CD4-positive, alpha-beta T cell treated with Interleukin-12 subunit alpha and Interleukin-12 subunit beta, for 1 hour (primary cell): ENCODE results near the gene CCR3.
A peak's percentile ranks its signal among the peaks of the same experiment; 100 is the strongest.
"Not testable (repeated sequence)": the region's sequence is repeated elsewhere in the genome, so short reads cannot be mapped to it uniquely, and the experiment has no call there.

Experiments
- DNase-seq: peaks from one replicate; pipeline ENCODE4 v3.0.0-alpha.2; 2020

The CCR3 gene

GRCh38 chr3:46242120-46242519, at the start of gene CCR3:
Gene CCR3 (plus strand): TSS chr3:46242460. CDS start chr3:46265159, 22,699 bp downstream.
- no peak for DNase-seq

DNA sequence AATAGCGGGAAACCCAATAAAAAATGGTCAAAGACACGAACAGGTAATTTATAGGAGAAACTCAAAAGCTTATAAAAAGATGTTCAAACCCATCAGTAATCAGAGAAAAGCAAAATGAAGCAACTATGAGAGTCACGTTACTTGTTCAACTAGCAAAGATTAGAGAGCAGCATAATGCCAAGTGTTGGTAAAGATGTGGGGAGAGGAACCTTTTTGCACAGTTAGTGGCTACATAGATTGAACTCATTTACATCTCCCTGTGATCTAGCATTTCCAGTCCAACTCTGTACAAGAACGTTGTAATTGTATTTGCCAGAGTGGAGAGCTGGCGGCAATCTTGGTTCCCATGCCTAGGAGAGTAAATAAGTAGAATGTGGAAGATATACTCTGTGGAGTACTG, 49.3 kb upstream of the CCR3 start:
- no peak for DNase-seq

DNA sequence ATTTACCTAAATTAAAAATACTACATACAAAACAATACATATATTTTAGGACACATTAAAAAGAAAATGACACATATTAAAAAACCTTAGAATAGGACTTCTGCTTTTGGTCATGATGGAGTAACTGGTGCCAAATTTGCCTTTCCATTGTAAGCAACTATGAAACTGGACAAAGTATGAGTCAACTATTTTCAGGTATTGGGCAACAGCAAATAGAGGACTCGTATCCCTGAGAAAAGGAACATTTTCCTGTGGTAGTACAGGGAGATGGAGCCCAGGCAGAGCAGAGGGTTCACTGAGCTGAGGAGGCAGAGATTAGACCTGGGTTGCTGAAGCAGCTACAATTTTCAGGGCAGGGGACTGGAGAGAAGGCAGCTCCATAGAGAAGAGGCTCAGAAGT, 48.8 kb upstream of the CCR3 start:
- no peak for DNase-seq

DNA sequence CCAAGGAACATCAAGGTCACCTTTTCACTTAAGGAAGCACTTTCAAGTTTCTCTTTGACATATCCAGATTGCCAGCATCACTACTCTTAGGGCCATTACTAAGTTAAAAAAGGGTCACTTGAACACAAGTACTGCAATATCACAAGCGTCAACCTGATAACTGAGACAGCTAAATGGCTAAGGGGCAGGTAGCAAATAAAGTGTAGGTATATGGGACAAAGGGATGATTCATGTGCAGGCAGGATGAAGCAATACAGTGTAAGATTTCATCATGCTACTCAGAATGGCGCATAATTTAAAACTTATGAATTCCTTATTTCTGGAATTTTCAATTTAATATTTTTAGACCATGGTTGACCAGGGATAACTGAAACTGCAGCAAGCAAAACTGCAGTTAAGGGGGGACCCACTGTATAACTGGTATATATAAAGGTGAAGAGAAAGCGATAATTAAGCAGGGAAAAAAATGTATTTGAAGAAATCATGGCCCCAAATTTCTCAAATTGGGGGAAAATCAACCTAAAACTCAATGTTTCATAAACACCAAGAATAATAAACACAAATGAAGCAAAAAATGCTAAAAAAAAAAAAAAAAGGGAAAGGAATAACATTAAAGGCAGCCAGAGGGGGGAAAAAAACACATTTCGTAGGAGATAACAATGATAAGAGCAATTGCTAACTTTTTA, 47.2 kb upstream of the CCR3 start:
- no peak for DNase-seq

DNA sequence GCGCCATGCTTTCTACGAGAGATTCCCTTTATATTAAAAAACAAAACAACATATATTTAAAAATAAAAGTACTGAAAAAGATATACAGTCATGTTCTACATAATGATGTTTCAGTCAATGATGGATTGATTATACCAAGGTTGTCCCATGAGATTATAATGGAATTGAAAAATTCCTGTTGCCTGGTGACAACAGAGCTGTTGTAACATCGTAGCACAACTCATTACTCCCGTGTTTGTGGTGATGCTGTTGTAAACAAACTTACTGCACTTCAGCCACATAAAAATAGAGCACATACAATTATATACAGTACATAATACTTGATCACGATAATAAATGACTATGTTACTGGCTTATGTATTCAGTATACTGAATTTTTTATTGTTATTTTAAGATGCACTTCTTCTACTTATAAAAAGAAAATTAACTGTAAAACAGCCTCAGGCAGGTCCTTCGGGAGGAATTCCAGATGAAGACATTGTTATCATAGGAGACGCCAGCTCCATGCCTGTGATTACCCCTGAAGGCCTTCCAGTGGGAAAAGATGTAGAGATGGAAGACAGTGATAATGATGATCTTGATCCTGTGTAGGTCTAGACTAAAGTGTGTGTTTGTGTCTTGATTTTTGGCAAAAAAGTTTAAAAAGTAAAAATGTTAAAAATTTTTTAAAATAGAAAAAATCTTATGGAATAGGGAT, 45.9 kb upstream of the CCR3 start:
- DNase-seq: no peak

- no peak for DNase-seq
These were observed 42.0 kb upstream of the CCR3 start for GRCh38 chr3:46200211-46200610.

DNA sequence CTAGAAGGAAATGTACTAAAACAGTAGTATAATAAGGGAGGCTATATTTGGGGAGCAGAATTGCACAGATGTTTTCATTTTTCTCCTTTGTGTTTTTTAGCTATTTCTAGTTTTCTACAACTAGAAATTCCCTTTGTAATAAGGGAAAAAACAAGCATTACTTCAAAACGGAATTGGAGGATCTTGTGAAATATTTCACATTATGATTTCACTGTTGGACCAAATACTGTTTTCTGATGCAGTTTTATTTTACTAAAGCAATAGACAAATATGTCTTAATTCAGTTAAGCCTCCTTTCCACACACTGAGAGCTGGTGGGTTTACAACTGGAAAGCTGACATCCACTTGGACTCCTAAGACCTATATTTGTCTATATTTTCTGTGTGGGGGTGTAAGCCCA, 41.5 kb upstream of the CCR3 start:
- no peak for DNase-seq

DNA sequence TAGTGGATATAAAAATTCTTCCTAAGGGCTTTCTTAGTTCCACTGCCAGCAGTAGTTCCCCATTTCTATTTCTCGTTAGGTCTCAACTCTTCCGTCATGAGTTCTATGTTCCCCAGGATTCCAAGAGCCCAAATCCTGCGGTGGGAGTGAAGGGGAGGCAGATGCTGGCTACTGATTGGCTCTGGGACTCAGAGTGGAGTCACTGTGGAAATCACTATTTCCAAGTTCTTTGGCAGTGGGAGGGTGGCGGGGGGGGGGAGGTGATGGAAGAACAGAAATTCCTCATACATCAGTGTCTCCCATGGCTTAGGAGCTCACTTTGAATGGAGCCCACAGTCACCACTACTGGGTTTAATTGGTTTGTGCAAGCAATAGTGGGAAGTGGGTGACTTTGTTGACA, 39.7 kb upstream of the CCR3 start:
- no peak for DNase-seq

DNA sequence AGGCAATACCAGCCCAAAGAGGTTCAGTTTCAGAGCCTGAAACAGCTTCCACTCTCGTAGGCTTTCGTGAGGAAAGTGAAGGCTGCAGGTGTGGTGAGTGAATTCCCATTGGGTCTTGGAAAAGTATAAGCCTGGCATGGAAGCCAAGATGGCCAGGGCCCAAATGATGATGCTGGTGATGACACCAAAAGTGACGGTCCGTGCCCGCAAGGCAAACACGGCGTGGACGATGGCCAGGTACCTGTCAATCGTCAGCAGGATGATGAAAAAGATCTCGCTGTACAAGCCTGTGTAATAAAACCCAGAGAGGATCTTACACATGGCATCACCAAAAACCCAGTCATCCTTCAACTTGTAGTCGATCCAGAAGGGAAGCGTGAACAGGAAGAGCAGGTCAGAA, 38.6 kb upstream of the CCR3 start:
- no peak for DNase-seq

- DNase-seq: no peak
These were observed 36.8 kb upstream of the CCR3 start for GRCh38 chr3:46205286-46205960.

- no peak for DNase-seq
These were observed 35.8 kb upstream of the CCR3 start for GRCh38 chr3:46206282-46207015.

- not testable (repeated sequence) for DNase-seq
These were observed 34.7 kb upstream of the CCR3 start for GRCh38 chr3:46207514-46207913.

GRCh38 chr3:46208167-46208704, 34.0 kb upstream of the CCR3 start, which contains the start of gene CCR1:
Gene CCR1 (minus strand): TSS chr3:46208313. CDS start chr3:46204313, 4,000 bp downstream.
- peak; percentile 45 for DNase-seq

GRCh38 chr3:46209053-46209452, 33.2 kb upstream of the CCR3 start:
- DNase-seq: no peak

GRCh38 chr3:46209746-46210470, 32.4 kb upstream of the CCR3 start:
- DNase-seq: no peak

DNA sequence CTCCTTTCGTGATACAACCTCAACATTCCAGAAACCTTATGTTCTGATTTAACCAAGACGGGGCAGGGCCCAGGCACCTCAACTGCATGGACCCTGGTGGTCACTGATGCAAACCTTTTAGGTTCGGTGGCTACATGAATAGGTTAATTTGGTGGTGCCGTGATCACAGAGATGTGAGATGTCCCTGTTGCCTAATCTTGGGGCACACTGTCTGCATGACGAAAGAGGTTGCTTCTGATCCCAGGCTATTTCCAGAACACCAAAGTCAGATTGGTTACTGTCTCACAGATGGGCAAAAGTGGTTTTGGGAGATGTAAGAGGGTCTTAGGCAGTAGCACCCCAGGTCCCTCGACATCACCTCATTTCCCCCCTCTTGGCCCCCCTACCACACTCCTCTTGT, 30.2 kb upstream of the CCR3 start:
- DNase-seq: no peak

DNA sequence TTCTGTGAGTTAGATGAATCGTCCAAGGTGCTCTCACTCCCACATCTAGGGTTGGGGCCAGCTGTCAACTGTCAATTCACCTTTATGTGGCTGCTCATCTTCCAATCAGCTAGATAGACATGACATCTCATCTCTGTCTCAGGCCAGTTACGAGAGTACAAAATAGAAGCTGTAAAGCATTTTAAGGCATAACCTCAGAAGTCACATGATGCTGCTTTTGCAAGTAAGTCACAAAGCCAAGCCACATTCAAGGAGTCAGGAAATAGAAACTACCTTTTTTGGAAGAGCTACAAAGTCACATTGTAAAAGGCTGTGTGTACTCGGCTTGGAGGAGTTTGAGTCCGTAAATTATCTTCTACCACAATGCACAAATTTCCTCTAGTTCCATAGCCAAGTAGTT, 29.1 kb upstream of the CCR3 start:
- peak; percentile 49 for DNase-seq

DNA sequence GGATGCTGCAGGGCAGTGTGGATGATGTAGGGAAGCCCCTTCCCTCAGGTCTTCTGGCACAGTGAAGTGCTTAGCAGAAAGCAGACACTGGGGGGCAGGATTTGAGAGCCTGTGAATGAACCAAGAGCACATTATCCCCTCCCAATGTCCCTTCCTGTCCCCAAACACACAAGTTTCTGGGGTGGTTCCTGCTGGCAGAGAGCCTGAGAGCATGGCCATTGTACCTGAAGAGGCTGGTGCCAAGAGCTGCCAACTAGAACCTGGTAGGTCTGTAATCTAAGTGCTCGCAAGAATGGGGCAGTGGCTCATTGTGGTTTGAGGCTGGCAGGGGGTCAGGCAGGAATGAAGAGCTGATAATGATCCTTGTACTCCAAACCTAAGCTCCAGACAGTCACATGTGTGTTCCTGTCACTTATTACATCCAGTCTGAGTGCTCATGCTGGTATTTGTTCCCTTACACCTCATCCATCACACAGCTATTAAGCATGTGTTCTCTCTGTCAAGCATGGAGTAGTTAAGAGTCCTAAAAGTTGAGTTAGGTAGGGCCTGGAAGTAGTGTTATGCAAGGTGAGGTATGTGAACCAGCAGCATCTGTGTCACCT, 27.4 kb upstream of the CCR3 start:
- DNase-seq: no peak

DNA sequence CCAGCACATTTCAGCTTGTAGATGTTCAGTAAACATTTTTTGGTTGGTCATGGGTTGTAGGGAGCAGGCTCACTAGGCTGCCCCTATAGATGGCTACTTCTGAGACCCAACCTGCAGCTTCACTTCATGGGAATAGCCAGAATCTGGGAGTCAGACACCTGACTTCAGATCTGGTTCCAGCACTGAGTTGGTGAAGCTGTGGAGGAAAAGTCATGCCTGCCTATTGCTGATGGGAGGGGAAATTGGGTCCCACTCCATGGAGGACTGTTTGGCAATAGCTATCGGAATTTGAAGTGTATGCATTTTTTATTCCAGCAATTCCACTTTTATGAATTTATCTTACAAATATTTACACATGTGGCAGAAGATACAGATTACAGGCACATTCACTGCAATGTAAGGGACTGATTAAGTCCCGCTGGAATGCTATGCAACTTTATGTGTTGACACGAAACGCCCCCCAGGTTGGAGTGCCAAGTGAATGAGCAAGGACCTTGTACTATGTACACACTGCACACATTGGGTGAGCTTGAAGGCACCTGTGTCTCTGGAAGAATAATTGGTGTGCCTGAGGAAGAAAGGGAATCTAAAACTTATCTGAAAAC, 26.3 kb upstream of the CCR3 start:
- DNase-seq: no peak

GRCh38 chr3:46218196-46218709, 24.0 kb upstream of the CCR3 start:
- no peak for DNase-seq

- no peak for DNase-seq
These were observed 20.9 kb upstream of the CCR3 start for GRCh38 chr3:46221391-46221790.
